AG09309 (cell line): Measurements from ENCODE around the gene TBCD.
"Not testable (repeated sequence)": the region's sequence is repeated elsewhere in the genome, so short reads cannot be mapped to it uniquely, and the experiment has no call there.

Experiments
- DNase-seq: peaks from one replicate; pipeline ENCODE4 v3.0.0-alpha.2; 2010; ENCODE audit warnings: low read depth
- H3K4me3 ChIP-seq: 2 replicates; pipeline ENCODE4 v1.5.1; 2011; ENCODE audit warnings: mild to moderate bottlenecking, low read depth, low read length, moderate library complexity; ENCODE audit not compliant: control insufficient read depth
- TF ChIP-seq, protein P1 (sequence below): IDR thresholded peaks from 2 replicates; pipeline ENCODE4 v1.5.1; 2011; ENCODE audit warnings: mild to moderate bottlenecking, low read depth, low read length, inconsistent platforms; ENCODE audit not compliant: insufficient read depth, control insufficient read depth; ENCODE audit errors: missing control alignments

TBCD gene

GRCh38 chr17:82977606-82978005, 225.7 kb downstream of the TBCD start:
- no peak for DNase-seq
- TF ChIP-seq, protein P1, sequence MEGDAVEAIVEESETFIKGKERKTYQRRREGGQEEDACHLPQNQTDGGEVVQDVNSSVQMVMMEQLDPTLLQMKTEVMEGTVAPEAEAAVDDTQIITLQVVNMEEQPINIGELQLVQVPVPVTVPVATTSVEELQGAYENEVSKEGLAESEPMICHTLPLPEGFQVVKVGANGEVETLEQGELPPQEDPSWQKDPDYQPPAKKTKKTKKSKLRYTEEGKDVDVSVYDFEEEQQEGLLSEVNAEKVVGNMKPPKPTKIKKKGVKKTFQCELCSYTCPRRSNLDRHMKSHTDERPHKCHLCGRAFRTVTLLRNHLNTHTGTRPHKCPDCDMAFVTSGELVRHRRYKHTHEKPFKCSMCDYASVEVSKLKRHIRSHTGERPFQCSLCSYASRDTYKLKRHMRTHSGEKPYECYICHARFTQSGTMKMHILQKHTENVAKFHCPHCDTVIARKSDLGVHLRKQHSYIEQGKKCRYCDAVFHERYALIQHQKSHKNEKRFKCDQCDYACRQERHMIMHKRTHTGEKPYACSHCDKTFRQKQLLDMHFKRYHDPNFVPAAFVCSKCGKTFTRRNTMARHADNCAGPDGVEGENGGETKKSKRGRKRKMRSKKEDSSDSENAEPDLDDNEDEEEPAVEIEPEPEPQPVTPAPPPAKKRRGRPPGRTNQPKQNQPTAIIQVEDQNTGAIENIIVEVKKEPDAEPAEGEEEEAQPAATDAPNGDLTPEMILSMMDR = no peak

DNA sequence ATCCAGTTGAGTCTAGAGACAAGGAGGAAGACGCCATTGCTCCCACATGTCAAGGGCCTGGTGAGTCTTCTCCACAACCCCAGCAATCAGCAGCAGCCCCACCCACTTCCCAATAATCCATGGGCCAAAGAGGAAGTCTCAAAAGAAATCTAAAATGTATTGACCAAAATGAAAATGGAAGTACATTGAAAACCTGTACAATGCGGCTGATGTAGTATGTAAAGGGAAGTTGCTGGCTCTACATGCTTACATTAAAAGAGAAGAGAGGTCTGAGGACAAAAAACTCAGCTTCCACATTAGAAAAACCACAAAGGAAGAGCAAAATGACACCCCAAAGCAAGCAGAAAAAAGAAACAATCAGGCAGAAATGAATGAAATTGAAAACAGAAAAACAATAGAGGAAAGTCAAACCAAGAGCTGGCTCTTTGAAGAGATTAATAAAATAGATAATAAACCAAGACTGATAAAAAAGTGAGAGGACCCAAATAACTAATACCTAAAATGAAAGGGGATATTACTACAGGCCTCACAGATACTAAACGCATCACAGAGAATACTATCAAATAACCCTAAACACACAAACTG, 227.0 kb downstream of the TBCD start:
- TF ChIP-seq, protein P1 = no peak
- no peak overlapping the region for H3K4me3 ChIP-seq
- no peak for DNase-seq

More at GRCh38 chr17:82977606-82978005, 225.7 kb downstream of the TBCD start:
- no peak overlapping the region for H3K4me3 ChIP-seq

DNA sequence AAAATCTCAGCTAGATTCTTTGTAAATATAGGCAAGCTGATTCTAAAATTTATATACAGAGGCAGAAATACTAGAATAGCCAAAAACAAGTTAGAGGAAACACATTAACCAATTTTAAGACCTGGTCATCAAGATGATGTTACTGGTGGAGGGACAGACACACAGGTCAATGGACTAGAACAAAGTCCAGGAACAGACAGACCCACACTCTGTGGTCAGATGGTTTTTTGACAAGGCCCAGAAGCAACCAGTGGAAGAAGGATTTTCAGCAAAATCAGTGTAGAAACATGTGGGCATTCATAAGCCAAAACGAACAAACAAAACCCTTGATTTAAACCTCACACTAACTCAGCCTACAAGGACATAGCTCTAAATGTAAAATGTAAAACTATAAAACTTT, 227.9 kb downstream of the TBCD start:
- no peak for DNase-seq

GRCh38 chr17:82980632-82981031, 228.8 kb downstream of the TBCD start:
- no peak overlapping the region for H3K4me3 ChIP-seq
- DNase-seq = no peak
- TF ChIP-seq, protein P1 = no peak

More for the DNA sequence above, 227.9 kb downstream of the TBCD start:
- TF ChIP-seq, protein P1 = no peak
- H3K4me3 ChIP-seq = no peak overlapping the region

- DNase-seq = no peak
- no peak overlapping the region for H3K4me3 ChIP-seq
Measured at GRCh38 chr17:82981141-82981730, 229.4 kb downstream of the TBCD start.

DNA sequence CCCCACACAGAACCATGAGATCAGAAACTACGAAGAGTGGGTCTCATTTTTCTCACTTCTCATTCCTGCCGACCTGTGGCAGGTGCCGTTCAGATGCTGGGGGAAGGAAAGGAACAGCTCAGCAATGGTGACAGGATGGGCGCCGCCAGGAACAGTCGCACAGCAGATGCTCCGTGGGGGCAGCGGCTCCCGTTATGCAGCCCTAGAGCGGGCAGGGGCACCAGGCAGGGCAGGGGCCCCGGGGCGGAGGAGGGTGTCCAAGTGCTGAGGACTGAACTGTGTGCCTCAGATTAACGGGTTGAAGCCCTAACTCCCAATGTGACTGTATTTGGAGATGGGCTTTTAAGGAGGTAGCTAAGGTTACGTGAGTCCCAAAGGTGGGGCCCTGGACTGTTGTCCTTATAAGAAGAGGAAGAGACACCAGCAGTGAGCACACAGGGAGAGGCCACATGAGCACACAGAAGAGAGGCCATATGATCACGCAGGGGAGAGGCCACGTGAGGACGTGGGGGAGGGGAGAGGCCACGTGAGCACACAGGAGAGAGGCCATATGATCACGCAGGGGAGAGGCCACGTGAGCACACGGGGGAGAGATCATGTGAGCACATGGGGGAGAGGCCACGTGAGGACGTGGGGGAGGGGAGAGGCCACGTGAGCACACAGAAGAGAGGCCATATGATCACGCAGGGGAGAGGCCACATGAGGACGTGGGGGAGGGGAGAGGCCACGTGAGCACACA, 231.8 kb downstream of the TBCD start:
- H3K4me3 ChIP-seq = no peak overlapping the region
- DNase-seq = no peak
- TF ChIP-seq, protein P1 = no peak

More at GRCh38 chr17:82981141-82981730, 229.4 kb downstream of the TBCD start:
- TF ChIP-seq, protein P1 = no peak

- DNase-seq = not testable (repeated sequence)
Measured at GRCh38 chr17:82984249-82984617, 232.4 kb downstream of the TBCD start.

More at GRCh38 chr17:82984249-82984617, 232.4 kb downstream of the TBCD start:
- not testable (repeated sequence) for H3K4me3 ChIP-seq
